ENCODE results near the gene VPS54.

- TF ChIP-seq CTCF (IDR thresholded peaks at IDR 0.05) (no peak), POLR2AphosphoS5 (IDR thresholded peaks at IDR 0.05) (no peak)
These were observed 92.4 kb downstream of the VPS54 start for GRCh38 chr2:63926815-63927214.
